BE2C (cell line): ENCODE measurements around the gene SPECC1L.
A peak's percentile ranks its signal among the peaks of the same experiment; 100 is the strongest.

Experiments used
- DNase-seq: peaks from one replicate; pipeline ENCODE4 v3.0.0-alpha.2; 2020
- H3K27me3 ChIP-seq: fragments of 250-450 bp; sonication (Bioruptor Pico); 2 replicates; pipeline ENCODE4 v1.5.1; 2020; ENCODE audit warnings: mild to moderate bottlenecking
- H3K36me3 ChIP-seq: fragments of 250-450 bp; sonication (Bioruptor Pico); 2 replicates; pipeline ENCODE4 v1.5.1; 2020; ENCODE audit warnings: mild to moderate bottlenecking
- H3K4me1 ChIP-seq: fragments of 250-450 bp; sonication (Bioruptor Pico); 2 replicates; pipeline ENCODE4 v1.5.1; 2020
- H3K4me3 ChIP-seq: 2 replicates; pipeline ENCODE4 v1.5.1; 2011; ENCODE audit warnings: low read depth, low read length
- H3K9me3 ChIP-seq: fragments of 250-450 bp; sonication (Bioruptor Pico); 2 replicates; pipeline ENCODE4 v1.5.1; 2020
- CTCF ChIP-seq: IDR thresholded peaks from 2 replicates; pipeline ENCODE4 v1.5.1; 2012; ENCODE audit warnings: mild to moderate bottlenecking, low read depth, low read length

SPECC1L gene

GRCh38 chr22:24322522-24322921 lies 51.9 kb downstream of the SPECC1L start:
- Histone ChIP-seq H3K4me3 (peak overlapping the region; percentile 24), H3K27me3 (no peaks in the 10 kb centered on the region), H3K9me3 (no peaks in the 10 kb centered on the region), H3K4me1 (peaks cover 29% of the 10 kb centered on the region), H3K36me3 (peaks cover 30% of the 10 kb centered on the region)
- DNase-seq = peak; percentile 72
- TF ChIP-seq CTCF = no peak

DNA sequence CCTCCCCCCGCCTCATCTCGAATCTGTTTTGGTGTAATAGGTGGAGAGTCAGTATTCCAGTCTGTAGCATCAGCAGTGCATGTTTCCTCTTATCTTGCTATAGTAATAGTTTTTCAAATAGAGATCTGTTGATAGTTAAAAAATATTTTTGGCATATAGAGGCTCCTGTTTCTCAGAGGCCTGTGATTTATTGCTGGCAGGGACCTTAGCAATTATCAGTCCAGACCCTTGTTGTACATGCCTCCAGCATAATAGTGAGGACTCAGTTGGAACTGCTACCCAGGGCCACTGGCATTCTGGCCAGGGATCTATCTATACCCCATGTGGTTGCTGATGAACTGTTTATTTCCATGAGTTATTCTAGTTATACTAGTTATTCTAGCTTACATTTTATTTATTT lies 52.6 kb downstream of the SPECC1L start:
- DNase-seq = peak; percentile 74
- no peak for TF ChIP-seq CTCF
- Histone ChIP-seq H3K4me3 (peak overlapping the region; percentile 24), H3K4me1 (peaks cover 29% of the 10 kb centered on the region), H3K9me3 (no peaks in the 10 kb centered on the region), H3K36me3 (peaks cover 34% of the 10 kb centered on the region), H3K27me3 (no peaks in the 10 kb centered on the region)

GRCh38 chr22:24323695-24324094 lies 53.1 kb downstream of the SPECC1L start:
- H3K9me3 ChIP-seq = no peaks in the 10 kb centered on the region
- H3K4me1 ChIP-seq = peaks cover 29% of the 10 kb centered on the region
- peak overlapping the region; percentile 24; the same call in 1 of the 2 replicates for H3K4me3 ChIP-seq
- DNase-seq = no peak
- TF ChIP-seq CTCF = no peak
- H3K36me3 ChIP-seq = peaks cover 35% of the 10 kb centered on the region
- no peaks in the 10 kb centered on the region for H3K27me3 ChIP-seq

GRCh38 chr22:24324137-24324536 lies 53.5 kb downstream of the SPECC1L start:
- H3K36me3 ChIP-seq = peaks cover 38% of the 10 kb centered on the region

DNA sequence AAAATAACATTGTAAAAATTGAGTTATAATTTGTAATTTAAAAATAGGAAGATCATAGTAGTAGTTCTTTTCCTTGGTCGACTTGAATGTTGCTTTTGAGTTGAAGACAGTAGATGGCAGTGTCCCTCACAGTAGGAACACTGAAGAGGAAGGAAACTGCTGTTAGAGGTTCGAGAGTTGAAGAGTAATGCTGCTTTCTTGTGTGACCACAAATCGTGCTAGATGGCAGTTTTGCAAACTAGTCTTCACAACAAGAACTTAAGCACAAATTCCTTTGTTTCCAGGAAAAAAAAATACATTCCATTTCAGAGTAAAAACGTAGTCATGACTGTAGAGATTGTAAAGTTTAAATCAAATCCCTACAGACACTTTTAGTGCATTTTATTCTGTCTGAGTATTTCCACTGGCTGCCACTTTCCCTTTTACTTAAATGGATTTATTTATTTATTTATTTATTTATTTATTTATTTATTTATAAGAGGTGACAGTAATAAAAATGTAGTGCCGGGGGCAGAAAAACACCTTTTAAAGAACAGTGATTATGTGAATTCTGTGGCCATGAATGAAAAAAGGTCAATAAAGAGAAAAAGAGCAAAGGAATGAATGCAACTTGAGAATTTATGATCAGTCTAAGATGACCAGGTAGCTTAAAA lies 54.6 kb downstream of the SPECC1L start:
- H3K4me3 ChIP-seq = no peak overlapping the region
- DNase-seq = peak; percentile 27
- no peaks in the 10 kb centered on the region for H3K27me3 ChIP-seq
- H3K9me3 ChIP-seq = no peaks in the 10 kb centered on the region
- peaks cover 42% of the 10 kb centered on the region for H3K36me3 ChIP-seq
- TF ChIP-seq CTCF = peak; percentile 89
- peaks cover 29% of the 10 kb centered on the region for H3K4me1 ChIP-seq

More at GRCh38 chr22:24324137-24324536, 53.5 kb downstream of the SPECC1L start:
- H3K9me3 ChIP-seq = no peaks in the 10 kb centered on the region
- no peak overlapping the region for H3K4me3 ChIP-seq
- DNase-seq = no peak
- peaks cover 29% of the 10 kb centered on the region for H3K4me1 ChIP-seq
- no peaks in the 10 kb centered on the region for H3K27me3 ChIP-seq
- no peak for TF ChIP-seq CTCF

DNA sequence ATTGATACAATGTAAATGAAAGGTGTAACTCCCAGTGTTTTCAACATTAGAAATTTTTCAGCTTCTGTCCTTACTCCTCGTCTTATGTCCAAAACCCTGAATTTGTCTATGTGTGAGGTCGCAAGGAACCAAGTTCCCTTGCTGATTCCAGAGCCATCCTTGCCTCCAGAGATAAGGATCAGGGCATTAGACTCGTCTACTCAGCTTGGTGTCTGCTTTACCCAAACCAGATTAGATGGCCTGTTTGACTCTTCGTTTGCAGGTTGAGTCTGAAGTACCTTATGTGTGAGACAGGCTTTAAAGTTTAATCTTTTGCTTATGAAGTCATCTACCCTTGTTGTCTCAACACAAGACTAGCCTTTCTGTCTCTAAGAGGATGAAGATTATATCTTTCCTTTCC lies 55.6 kb downstream of the SPECC1L start:
- TF ChIP-seq CTCF = no peak
- no peaks in the 10 kb centered on the region for H3K27me3 ChIP-seq
- H3K4me3 ChIP-seq = no peak overlapping the region
- H3K4me1 ChIP-seq = peaks cover 31% of the 10 kb centered on the region
- no peaks in the 10 kb centered on the region for H3K9me3 ChIP-seq
- no peak for DNase-seq
- H3K36me3 ChIP-seq = peaks cover 53% of the 10 kb centered on the region
